Mesothelial cell of epicardium (in vitro differentiated cells): ENCODE data around the gene RAB7A. TPM values are rescaled to one million over a fixed set of nuclear protein-coding genes. Genes with fewer than 3 reads are reported as not detected.
A peak's percentile ranks its signal among the peaks of the same experiment; 100 is the strongest.

ENCODE experiments used
- DNase-seq, 2 experiments: peaks; one replicate each; pipeline ENCODE4 v3.0.0; 2021; ENCODE audit warnings: low spot score in 2 of 2; ENCODE audit not compliant: unreplicated experiment in 2 of 2
- H3K27ac Mint-ChIP-seq: 2 replicates; pipeline ENCODE4 v1.8.0; 2021; ENCODE audit warnings: mixed read lengths
- H3K27me3 Mint-ChIP-seq: 2 replicates; pipeline ENCODE4 v1.8.0; 2021; ENCODE audit warnings: low read depth, mixed read lengths
- H3K36me3 Mint-ChIP-seq: 2 replicates; pipeline ENCODE4 v1.8.0; 2021; ENCODE audit warnings: mixed read lengths
- H3K4me1 Mint-ChIP-seq: 2 replicates; pipeline ENCODE4 v1.8.0; 2021; ENCODE audit warnings: mixed read lengths
- H3K4me3 Mint-ChIP-seq: 2 replicates; pipeline ENCODE4 v1.8.0; 2021; ENCODE audit warnings: mild to moderate bottlenecking, moderate library complexity, mixed read lengths
- H3K9me3 Mint-ChIP-seq: 2 replicates; pipeline ENCODE4 v1.8.0; 2021; ENCODE audit warnings: mixed read lengths
- CTCF ChIP-seq: fragments of 200-600 bp; sonication (generic); IDR thresholded peaks from one replicate; pipeline ENCODE4 v1.5.0; 2021; ENCODE audit warnings: antibody characterized with exemption; ENCODE audit not compliant: unreplicated experiment
- total RNA-seq: library from RNA; stranded (reverse); gene quantifications from 3 replicates; pipeline ENCODE4 v1.2.1, GENCODE V29; 2021

Gene RAB7A
- total RNA-seq, 1 donor from 2014 or later = 133 TPM

DNA sequence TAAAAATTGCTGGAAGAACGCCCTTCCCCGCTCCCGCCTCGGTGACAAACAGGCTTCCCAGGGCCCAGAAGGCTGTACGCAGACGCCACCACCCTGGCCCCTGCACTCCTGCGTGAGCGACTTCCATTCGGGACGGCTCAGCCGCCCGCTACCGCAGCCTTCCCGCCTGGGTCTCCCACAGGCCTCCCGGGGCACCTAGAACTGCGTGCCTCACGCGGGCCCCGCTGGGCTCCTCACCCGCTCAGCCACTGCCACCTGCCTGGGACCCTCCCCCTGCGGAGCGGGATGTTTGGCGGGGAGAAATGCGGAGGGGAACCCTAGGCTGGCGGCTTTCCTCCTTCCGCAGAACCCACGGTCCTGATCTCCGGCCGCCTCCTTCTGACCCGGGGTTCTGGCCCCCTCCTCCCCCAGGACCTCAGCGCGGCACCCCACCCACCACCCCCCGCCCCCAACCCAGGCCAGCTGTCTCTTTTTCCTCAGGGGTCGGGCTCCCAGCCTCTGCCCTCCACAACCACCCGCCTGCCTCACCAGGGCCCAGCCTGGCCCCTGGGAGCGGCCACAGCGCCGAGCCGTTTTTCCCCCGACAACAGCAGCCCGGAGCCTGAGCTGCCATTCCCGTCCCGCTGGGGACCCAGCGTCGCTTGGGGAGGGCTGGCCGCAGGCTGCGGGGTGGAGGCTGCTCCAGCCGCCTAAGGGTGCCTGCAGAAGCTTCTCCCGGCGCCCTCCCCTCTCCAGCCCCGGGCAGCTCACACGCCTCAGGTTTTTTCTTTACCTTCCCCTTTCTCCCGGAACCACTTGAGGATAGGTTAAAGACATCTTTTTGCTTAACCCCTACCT, 27.6 kb upstream of the RAB7A start:
- Mint-ChIP-seq H3K9me3 (no peaks in the 10 kb centered on the region), H3K27ac (peak overlapping the region; percentile 72), H3K27me3 (no peaks in the 10 kb centered on the region), H3K4me1 (no peaks in the 10 kb centered on the region), H3K4me3 (peak overlapping the region; percentile 71), H3K36me3 (no peaks in the 10 kb centered on the region)
- no peak for TF ChIP-seq CTCF
- peak; percentile 27 to 64 for DNase-seq

DNA sequence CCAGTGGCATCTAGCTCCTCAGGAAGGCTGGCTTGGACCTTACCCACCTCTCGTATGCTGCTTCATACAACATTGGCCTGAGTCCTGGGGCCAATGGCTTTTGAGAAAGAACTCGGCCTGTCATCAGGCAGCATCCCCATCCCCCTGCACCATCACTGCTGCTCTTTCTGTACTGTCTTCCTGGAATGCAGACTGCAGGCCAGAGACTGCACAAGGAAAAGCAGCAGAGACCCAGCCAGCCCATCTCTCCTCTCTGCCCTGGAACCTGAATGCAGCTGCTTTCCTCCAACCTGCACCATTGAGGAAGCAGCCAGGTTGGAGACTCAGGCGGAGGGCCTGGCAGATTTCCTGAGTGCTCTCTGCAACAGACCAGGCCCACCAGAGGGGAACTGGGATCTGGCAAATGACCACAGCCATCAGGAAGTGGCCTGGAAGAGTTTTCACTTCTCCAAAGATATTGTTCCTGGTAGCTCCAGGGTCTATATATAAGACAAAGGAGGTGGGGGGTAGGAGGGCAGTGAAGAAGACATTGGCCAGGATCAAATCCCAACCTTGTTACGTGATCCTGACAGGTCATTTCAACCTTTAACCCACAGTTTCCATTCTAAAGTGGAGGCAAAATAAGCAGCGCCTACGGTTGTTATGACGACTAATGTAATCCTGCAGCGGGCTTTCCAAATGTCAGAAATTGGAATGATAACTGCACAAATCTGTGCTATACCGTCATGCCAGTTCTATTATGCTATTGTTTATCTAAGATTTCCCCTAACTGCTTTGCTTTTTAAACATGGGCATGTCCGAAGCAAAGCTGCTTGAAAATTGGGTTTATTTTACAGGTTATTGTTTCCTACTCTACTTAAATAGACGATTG, 24.4 kb upstream of the RAB7A start:
- Mint-ChIP-seq H3K27ac (no peak overlapping the region), H3K36me3 (no peaks in the 10 kb centered on the region), H3K27me3 (no peaks in the 10 kb centered on the region), H3K4me3 (no peak overlapping the region), H3K4me1 (no peaks in the 10 kb centered on the region), H3K9me3 (no peaks in the 10 kb centered on the region)
- TF ChIP-seq CTCF = no peak
- DNase-seq = no peak

GRCh38 chr3:128702391-128702790, 23.6 kb upstream of the RAB7A start:
- TF ChIP-seq CTCF = no peak
- H3K4me1 Mint-ChIP-seq = no peaks in the 10 kb centered on the region
- no peak overlapping the region for H3K27ac Mint-ChIP-seq
- H3K4me3 Mint-ChIP-seq = no peak overlapping the region
- DNase-seq = no peak
- H3K36me3 Mint-ChIP-seq = no peaks in the 10 kb centered on the region
- no peaks in the 10 kb centered on the region for H3K27me3 Mint-ChIP-seq
- H3K9me3 Mint-ChIP-seq = no peaks in the 10 kb centered on the region

- no peaks in the 10 kb centered on the region for H3K36me3 Mint-ChIP-seq
- no peaks in the 10 kb centered on the region for H3K4me1 Mint-ChIP-seq
- H3K27ac Mint-ChIP-seq = no peak overlapping the region
- TF ChIP-seq CTCF = no peak
- no peak for DNase-seq
- no peaks in the 10 kb centered on the region for H3K27me3 Mint-ChIP-seq
- no peaks in the 10 kb centered on the region for H3K9me3 Mint-ChIP-seq
- H3K4me3 Mint-ChIP-seq = no peak overlapping the region
Measured at GRCh38 chr3:128703561-128703960, 22.4 kb upstream of the RAB7A start.

- TF ChIP-seq CTCF = no peak
- no peak for DNase-seq
- H3K36me3 Mint-ChIP-seq = no peaks in the 10 kb centered on the region
- peaks cover 13% of the 10 kb centered on the region for H3K4me1 Mint-ChIP-seq
- no peak overlapping the region for H3K4me3 Mint-ChIP-seq
- H3K9me3 Mint-ChIP-seq = no peaks in the 10 kb centered on the region
- no peaks in the 10 kb centered on the region for H3K27me3 Mint-ChIP-seq
- no peak overlapping the region for H3K27ac Mint-ChIP-seq
Measured at GRCh38 chr3:128706086-128706615, 19.8 kb upstream of the RAB7A start.
